GM12801 (cell line): Measurements from ENCODE around the gene HECTD2.

Experiments
- TF ChIP-seq, protein P1 (sequence below): IDR thresholded peaks from one replicate; pipeline ENCODE4 v1.5.1; 2011; ENCODE audit warnings: control low read depth; ENCODE audit not compliant: insufficient read length; ENCODE audit errors: extremely low read depth

The HECTD2 gene

DNA sequence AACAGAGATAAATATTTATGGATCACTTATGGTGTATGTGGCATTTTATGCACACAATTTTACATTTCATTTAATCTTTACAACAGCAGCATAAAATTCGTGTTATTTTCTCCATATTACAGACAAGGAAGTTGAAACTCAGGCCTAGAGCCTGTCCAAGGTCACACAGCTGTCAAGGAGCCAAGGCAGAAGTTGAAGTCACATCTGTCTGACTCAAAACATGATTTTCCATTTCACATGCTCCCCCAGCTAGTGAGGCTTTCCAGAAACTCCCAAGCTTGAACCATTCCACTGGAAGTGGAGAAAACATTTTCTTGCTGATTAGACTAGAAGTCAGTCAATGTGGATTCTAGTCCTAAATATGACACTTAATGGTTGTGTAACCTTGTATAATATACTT lies 110.5 kb downstream of the HECTD2 start:
- TF ChIP-seq, protein P1, sequence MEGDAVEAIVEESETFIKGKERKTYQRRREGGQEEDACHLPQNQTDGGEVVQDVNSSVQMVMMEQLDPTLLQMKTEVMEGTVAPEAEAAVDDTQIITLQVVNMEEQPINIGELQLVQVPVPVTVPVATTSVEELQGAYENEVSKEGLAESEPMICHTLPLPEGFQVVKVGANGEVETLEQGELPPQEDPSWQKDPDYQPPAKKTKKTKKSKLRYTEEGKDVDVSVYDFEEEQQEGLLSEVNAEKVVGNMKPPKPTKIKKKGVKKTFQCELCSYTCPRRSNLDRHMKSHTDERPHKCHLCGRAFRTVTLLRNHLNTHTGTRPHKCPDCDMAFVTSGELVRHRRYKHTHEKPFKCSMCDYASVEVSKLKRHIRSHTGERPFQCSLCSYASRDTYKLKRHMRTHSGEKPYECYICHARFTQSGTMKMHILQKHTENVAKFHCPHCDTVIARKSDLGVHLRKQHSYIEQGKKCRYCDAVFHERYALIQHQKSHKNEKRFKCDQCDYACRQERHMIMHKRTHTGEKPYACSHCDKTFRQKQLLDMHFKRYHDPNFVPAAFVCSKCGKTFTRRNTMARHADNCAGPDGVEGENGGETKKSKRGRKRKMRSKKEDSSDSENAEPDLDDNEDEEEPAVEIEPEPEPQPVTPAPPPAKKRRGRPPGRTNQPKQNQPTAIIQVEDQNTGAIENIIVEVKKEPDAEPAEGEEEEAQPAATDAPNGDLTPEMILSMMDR, result no peak

DNA sequence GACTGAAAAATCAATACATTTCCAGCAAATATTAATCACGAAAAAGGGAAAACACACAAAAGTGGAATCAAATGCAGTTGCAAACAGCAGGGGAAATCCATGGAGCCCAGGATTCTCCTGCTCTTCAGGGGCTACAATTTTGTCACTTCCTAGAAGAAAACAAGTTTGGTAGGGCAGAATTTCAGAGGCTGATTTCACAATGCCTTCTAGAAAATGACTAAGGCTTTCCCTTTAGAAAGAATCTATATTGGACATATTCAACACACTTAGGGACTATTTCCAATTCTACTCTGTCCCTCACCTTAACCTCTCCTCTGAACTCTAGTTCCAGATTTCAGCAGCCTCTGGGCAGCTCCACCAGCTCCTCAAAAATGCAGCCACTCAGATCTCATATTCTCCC lies 111.3 kb downstream of the HECTD2 start:
- TF ChIP-seq, protein P1, result no peak

DNA sequence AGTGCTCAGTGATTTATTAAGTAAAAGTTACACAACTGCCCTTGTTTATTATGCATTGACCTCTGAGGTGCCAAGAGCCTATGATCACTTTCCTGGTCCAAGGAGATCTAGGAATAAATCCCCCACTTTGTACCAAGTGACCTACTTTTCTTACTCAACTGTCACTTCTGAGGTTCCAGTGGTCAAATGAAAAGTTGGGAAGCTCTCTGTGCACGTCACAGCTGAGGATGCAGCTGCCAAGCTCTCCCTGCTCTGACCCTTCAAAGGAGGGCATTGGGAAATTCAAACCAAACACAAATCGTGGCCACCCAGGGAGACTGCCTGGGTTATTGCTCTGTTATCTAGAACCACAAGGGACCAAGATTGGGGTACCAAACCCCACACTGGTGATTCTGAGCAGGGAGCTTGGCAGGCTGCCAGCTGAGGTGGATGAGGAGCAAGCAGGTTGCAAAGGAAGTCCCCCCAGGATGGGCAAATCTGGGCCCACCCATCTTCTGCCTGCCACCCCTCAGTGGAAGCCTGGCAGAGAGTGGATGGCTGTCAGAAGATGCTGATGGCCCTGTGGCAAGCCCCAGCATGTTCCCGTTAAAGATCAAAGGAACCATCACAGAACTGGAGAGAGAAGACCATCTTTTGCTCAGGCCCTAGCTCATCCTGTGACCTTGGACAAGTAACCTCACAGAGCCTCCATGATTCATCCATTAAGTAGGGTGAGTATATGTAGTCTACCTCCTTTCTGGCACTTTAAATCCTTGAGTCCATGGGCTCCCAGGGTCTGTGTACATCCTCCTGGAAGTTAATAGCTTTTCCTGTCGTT lies 116.0 kb downstream of the HECTD2 start:
- TF ChIP-seq, protein P1, result no peak

DNA sequence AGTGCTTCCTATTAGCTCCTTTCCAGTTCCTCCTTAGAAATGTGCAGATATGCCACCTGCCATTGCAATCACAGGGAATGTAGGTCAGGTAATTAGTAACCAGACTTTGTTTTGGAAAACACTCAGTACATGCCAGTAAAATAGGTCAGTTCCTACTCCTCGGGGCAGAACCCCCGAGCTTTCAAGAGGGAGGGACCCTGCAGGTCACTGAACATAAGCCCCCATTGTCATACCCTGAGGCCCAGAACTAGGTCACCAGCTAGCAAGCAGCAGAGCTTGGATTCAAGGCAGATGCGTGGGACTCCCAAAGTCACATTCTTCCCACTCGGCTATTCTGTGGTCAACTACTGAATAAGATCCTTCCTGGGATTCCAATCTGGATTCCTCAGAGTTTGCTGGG lies 117.9 kb downstream of the HECTD2 start:
- TF ChIP-seq, protein P1, result no peak

DNA sequence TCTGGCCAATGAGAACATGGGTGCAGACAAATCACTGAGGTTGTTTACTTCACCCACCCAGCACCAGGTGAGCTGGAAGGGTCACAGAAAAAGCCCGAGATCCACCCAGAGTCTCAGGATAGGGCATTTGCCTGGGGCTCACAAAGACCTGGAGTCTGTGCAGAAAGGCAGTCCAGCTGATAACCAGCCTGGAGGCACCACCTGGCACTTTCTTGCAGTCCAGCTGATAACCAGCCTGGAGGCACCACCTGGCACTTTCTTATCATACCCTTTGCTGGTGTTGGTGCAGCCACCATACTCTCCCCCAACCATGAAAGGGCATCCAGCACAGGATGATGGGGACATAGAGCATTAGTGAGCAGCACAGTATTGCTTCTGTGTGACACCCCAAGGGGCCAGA lies 118.6 kb downstream of the HECTD2 start:
- TF ChIP-seq, protein P1, result no peak

DNA sequence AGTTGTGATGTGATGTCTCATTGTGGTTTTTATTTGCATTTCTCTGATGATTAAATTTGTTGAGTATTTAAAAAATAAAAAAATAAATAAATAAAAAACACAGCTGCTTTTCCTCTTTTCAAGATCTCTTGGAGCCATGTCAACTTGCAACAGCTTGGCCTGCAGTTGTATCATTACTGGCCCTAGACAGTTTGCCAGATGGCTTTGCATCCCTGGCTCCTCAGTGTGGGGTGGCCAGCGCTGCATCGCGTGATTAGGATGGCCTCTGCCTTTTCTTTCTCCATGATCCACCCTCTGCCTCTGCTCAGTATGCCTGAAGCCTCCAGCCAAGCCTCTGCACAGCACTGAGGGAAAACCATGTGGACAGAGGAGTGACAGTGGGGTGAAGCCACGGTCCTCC lies 126.0 kb downstream of the HECTD2 start:
- TF ChIP-seq, protein P1, result no peak

DNA sequence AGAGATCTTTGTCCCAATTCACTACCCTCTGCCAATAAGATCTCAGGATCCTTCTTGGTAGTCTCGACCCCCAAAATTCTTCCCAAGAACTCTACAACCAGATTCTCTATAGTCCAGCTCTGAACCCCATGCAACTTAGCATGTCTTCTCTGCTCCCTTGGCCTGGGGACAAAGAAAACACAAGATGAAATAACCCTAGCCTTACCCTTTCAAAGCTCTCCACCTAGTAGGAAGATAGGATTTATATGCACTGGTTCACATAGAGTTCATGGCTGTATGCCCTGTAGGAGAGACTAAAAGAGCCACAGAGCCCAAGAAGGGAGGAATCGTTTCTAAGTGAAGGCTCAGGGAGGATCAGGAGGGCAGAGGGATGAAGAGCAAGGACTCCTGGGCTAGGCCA lies 126.6 kb downstream of the HECTD2 start:
- TF ChIP-seq, protein P1, result no peak
